K562 (cell line): ENCODE measurements around the gene TIMM10.

Experiments
- CHD2 ChIP-seq: IDR thresholded peaks from 2 replicates; pipeline ENCODE4 v1.6.1; 2011; ENCODE audit warnings: low read depth, low read length
- FOXJ3 ChIP-seq: sonication (generic); formaldehyde crosslinking; IDR thresholded peaks from 2 replicates; pipeline ENCODE4 v1.4.0; 2020; ENCODE audit warnings: mild to moderate bottlenecking, missing genetic modification reagents
- MTA1 ChIP-seq: fragments of 450-650 bp; IDR thresholded peaks from 2 replicates; pipeline ENCODE4 v1.6.1; 2017; ENCODE audit warnings: borderline replicate concordance
- NFRKB ChIP-seq: fragments of 450-650 bp; IDR thresholded peaks from 2 replicates; pipeline ENCODE4 v1.6.1; 2016; ENCODE audit warnings: low read depth
- POLR2AphosphoS5 ChIP-seq: IDR thresholded peaks from 2 replicates; pipeline ENCODE4 v1.6.1; 2011; ENCODE audit warnings: mild to moderate bottlenecking, low read depth, low read length, moderate library complexity; ENCODE audit not compliant: control insufficient read depth, insufficient read depth
- RCOR1 ChIP-seq, 2 experiments: IDR thresholded peaks; 2 replicates each; pipeline ENCODE4 v1.6.1; 2012; ENCODE audit warnings: low read depth in 2 of 2, low read length in 2 of 2, borderline replicate concordance in 1 of 2, improper control_type of control experiment in 1 of 2
- SP2 ChIP-seq: IDR thresholded peaks from 2 replicates; pipeline ENCODE4 v1.6.1; 2011; ENCODE audit warnings: mild to moderate bottlenecking, low read depth, low read length, moderate library complexity; ENCODE audit not compliant: poor library complexity, severe bottlenecking; ENCODE audit errors: extremely low read depth
- SPI1 ChIP-seq: IDR thresholded peaks from 2 replicates; pipeline ENCODE4 v1.6.1; 2011; ENCODE audit warnings: low read depth, low read length, control low read depth, borderline replicate concordance
- SREBF1 ChIP-seq: fragments of 150-350 bp; IDR thresholded peaks from 2 replicates; pipeline ENCODE4 v1.6.1; 2014; ENCODE audit warnings: antibody characterized with exemption, low read depth, low read length, borderline replicate concordance
- TF ChIP-seq, protein P1 (sequence below), 3 experiments: IDR thresholded peaks in 2 of 3; conservative IDR thresholded peaks in 1 of 3; 2 replicates each; pipeline ENCODE4 v1.5.1; 2011 to 2012; ENCODE audit warnings: low read length in 3 of 3, mild to moderate bottlenecking in 3 of 3, control low read depth in 2 of 3, improper control_type of control experiment in 1 of 3, inconsistent platforms in 1 of 3, low read depth in 1 of 3, mixed read lengths in 1 of 3, moderate library complexity in 1 of 3; ENCODE audit not compliant: insufficient read depth in 2 of 3
- TF ChIP-seq, protein P2 (sequence below): sonication (generic); formaldehyde crosslinking; IDR thresholded peaks from 2 replicates; pipeline ENCODE4 v1.8.1; 2023; ENCODE audit warnings: mild to moderate bottlenecking, missing genetic modification reagents, moderate library complexity

DNA sequence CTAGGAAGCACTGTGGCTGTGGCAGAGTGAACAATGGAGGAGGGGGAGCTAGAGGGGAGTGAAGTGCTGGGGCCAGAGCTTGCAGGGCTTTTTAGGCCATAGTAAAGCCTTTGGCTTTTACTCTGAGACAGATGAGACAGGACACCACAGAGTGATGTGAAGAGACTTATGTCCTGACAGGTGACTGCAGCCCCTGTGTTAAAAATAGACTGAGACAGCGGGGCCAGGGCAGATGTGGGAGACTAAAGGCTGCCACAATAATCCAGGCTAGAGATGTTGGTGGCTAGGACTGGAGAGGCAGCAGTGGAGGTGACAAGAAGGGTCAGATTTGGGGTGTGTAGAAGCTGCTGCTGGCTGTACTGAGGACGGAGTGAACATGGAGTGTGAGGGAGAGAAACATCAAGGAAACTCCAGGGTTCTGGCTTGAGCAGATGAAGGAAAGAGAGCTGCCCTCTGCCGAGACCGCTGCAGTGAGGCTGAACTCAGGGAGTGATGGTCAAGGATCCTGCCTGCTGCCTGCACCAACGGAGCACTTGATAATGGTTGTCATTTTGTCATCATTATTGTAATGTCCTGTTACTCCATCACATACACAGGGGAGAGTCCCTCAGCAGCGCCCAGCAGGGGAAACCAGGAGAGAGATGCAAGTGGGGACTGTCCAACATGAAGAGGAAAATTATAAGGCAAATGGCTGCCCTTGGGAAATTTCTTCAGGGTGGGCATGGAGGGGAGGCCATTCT, 42.5 kb downstream of the TIMM10 start:
- TF ChIP-seq RCOR1 (IDR thresholded peaks at IDR 0.05; ENCODE audit: borderline replicate concordance in 1 of 2, low read depth in 2 of 2, low read length in 2 of 2) (no peak), MTA1 (no peak), POLR2AphosphoS5 (no peak), SREBF1 (no peak), NFRKB (no peak), SP2 (no peak), FOXJ3 (CRISPR knock-in tag) (no peak), SPI1 (no peak), CHD2 (no peak)
- TF ChIP-seq, protein P1, sequence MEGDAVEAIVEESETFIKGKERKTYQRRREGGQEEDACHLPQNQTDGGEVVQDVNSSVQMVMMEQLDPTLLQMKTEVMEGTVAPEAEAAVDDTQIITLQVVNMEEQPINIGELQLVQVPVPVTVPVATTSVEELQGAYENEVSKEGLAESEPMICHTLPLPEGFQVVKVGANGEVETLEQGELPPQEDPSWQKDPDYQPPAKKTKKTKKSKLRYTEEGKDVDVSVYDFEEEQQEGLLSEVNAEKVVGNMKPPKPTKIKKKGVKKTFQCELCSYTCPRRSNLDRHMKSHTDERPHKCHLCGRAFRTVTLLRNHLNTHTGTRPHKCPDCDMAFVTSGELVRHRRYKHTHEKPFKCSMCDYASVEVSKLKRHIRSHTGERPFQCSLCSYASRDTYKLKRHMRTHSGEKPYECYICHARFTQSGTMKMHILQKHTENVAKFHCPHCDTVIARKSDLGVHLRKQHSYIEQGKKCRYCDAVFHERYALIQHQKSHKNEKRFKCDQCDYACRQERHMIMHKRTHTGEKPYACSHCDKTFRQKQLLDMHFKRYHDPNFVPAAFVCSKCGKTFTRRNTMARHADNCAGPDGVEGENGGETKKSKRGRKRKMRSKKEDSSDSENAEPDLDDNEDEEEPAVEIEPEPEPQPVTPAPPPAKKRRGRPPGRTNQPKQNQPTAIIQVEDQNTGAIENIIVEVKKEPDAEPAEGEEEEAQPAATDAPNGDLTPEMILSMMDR (IDR thresholded peaks at IDR 0.05 in 2 of 3, conservative IDR thresholded peaks at IDR 0.05 in 1 of 3; ENCODE audit: insufficient read depth in 2 of 3, low read depth in 1 of 3, low read length in 3 of 3), result no peak
- TF ChIP-seq, protein P2, sequence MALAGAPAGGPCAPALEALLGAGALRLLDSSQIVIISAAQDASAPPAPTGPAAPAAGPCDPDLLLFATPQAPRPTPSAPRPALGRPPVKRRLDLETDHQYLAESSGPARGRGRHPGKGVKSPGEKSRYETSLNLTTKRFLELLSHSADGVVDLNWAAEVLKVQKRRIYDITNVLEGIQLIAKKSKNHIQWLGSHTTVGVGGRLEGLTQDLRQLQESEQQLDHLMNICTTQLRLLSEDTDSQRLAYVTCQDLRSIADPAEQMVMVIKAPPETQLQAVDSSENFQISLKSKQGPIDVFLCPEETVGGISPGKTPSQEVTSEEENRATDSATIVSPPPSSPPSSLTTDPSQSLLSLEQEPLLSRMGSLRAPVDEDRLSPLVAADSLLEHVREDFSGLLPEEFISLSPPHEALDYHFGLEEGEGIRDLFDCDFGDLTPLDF (CRISPR knock-in tag), result no peak
